Gastroesophageal sphincter (tissue), 3 donors: ENCODE measurements around the gene GPX7.

Source experiments
- CTCF ChIP-seq, 4 experiments: fragments of 200-600 bp in 2 of 4; fragments of 450-650 bp in 2 of 4; sonication (generic) in 1 of 4; IDR thresholded peaks; one replicate each; pipeline ENCODE4 v1.5.1; 2017 to 2019; ENCODE audit warnings: antibody characterized with exemption in 4 of 4, mild to moderate bottlenecking in 2 of 4, moderate library complexity in 2 of 4
- POLR2AphosphoS5 ChIP-seq: sonication (generic); formaldehyde crosslinking; IDR thresholded peaks from one replicate; pipeline ENCODE4 v1.6.1; 2017; ENCODE audit warnings: antibody characterized with exemption

- no peak for TF ChIP-seq CTCF (IDR thresholded peaks at IDR 0.05)
- TF ChIP-seq POLR2AphosphoS5, result no peak
These were observed 30.4 kb upstream of the GPX7 start for GRCh38 chr1:52571783-52572182.
